Lower leg skin (tissue), 4 donors: ENCODE data around the gene COG8. TPM values are rescaled to one million over a fixed set of nuclear protein-coding genes. Genes with fewer than 3 reads are reported as not detected.
"Not testable (repeated sequence)": the region's sequence is repeated elsewhere in the genome, so short reads cannot be mapped to it uniquely, and the experiment has no call there.

Source experiments
- DNase-seq, 2 donors: peaks; one replicate each; pipeline ENCODE4 v3.0.0-alpha.2; 2019; ENCODE audit warnings: low spot score in 2 of 2
- H3K4me3 ChIP-seq: fragments of 200-600 bp; sonication (generic); 2 replicates; pipeline ENCODE4 v1.5.1; 2017; ENCODE audit warnings: mild to moderate bottlenecking, low read depth; ENCODE audit not compliant: poor library complexity, severe bottlenecking
- POLR2A ChIP-seq, 2 donors: fragments of 450-650 bp; IDR thresholded peaks; one replicate each; pipeline ENCODE4 v1.6.1; 2016 to 2017; ENCODE audit warnings: antibody characterized with exemption in 2 of 2, mild to moderate bottlenecking in 1 of 2, moderate library complexity in 1 of 2
- WGBS, 2 donors: methylation state at CpG; one replicate each; pipeline ENCODE4 v1.1.5; 2018; 5-methylcytosine and 5-hydroxymethylcytosine counted together
- intact Hi-C: fragments of 100-400 bp; cut with DNase I; formaldehyde crosslinking; loops from one replicate; pipeline ENCODE4 v1.15.0; 2023; ENCODE audit warnings: low total_unique reads
- total RNA-seq, 4 donors: library from RNA; depleted of rRNA; stranded (reverse); fragments of >200 nt; gene quantifications; one replicate each; pipeline ENCODE4 v1.1.0, GENCODE V29; 2016
- TF ChIP-seq, protein P1 (sequence below), 3 donors: fragments of 450-650 bp; IDR thresholded peaks; one replicate each; pipeline ENCODE4 v1.5.1; 2016; ENCODE audit warnings: antibody characterized with exemption in 3 of 3, mild to moderate bottlenecking in 3 of 3, moderate library complexity in 2 of 3

COG8 gene
- total RNA-seq, 4 donors from 2014 or later, result 40.8 to 57.8 (median 47.6) TPM

DNA sequence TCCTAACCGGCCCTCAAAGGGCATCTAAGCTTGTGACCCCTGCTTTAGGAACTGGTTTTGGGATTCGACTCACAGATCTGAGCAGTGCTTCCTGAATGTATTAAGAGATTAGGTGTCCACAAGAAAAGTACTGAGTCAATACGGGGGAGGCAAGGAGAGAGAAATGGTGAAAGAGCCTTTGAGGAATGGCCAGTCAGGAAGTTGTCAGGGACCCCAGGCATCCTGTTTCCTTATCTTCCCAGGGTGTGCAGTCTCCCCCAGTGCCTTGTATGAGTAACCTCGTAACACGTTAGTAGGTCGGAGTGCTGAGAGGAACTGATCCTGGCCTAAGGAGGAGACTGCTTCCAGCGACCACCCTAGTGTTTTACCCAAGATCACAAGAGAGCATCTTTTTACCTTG, 28.6 kb upstream of the COG8 start:
- intact Hi-C loops, result no loop called here
- TF ChIP-seq, protein P1, sequence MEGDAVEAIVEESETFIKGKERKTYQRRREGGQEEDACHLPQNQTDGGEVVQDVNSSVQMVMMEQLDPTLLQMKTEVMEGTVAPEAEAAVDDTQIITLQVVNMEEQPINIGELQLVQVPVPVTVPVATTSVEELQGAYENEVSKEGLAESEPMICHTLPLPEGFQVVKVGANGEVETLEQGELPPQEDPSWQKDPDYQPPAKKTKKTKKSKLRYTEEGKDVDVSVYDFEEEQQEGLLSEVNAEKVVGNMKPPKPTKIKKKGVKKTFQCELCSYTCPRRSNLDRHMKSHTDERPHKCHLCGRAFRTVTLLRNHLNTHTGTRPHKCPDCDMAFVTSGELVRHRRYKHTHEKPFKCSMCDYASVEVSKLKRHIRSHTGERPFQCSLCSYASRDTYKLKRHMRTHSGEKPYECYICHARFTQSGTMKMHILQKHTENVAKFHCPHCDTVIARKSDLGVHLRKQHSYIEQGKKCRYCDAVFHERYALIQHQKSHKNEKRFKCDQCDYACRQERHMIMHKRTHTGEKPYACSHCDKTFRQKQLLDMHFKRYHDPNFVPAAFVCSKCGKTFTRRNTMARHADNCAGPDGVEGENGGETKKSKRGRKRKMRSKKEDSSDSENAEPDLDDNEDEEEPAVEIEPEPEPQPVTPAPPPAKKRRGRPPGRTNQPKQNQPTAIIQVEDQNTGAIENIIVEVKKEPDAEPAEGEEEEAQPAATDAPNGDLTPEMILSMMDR (IDR thresholded peaks at IDR 0.05), result no peak
- no peak for TF ChIP-seq POLR2A (IDR thresholded peaks at IDR 0.05)
- no peak overlapping the region for H3K4me3 ChIP-seq
- DNase-seq, result peak in 1 of 2 donors; percentile 4
- 86% methylated on average over 7 of the region's 7 CpGs for WGBS, 2 donors

DNA sequence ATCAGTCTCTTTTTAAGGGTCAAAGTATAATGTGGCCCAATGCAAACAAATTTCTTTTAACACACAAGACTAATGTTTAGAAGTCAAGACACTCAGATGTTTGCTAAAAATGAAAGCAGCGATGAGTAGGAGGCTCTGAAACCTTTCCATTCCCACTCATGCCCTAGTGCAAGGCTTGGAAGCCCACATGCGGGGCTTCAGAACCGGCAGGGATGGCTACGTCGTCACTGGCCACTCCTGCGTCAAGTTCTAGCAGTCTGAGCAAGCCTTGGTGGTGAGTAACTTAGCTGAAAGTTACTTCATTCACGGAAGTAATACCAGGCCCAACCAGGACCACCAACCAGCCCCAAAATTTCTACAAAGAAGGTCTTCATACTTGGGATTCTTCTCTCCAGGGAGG, 27.1 kb upstream of the COG8 start:
- intact Hi-C loops, result no loop called here
- WGBS, 2 donors, result 85 to 96% methylated on average over 7 of the region's 7 CpGs
- DNase-seq, result no peak
- TF ChIP-seq, protein P1 (IDR thresholded peaks at IDR 0.05), result no peak
- no peak for TF ChIP-seq POLR2A (IDR thresholded peaks at IDR 0.05)
- no peak overlapping the region for H3K4me3 ChIP-seq

DNA sequence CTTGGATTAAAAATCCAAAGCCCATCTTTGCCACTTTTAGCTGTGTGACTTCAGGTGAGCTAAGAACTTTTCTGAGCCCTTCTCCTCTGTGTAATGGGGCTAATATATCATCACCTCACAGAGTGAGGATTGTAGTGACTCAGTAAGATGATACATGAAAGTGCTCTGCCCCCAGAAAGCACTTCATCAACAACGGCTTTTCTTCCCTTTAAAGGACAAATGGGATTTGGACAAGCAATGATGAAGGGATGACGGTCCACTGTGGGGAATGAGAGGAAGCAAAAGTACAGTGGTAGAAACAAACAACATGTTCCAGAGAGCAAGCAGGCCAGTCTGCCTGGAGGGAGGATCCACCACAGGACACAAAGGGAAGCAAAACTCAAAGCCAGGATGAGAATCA, 26.5 kb upstream of the COG8 start:
- no peak for TF ChIP-seq POLR2A (IDR thresholded peaks at IDR 0.05)
- TF ChIP-seq, protein P1 (IDR thresholded peaks at IDR 0.05), result no peak
- no peak overlapping the region for H3K4me3 ChIP-seq
- 85 to 86% methylated on average over 2 of the region's 2 CpGs for WGBS, 2 donors
- intact Hi-C loops, result no loop called here
- no peak for DNase-seq

DNA sequence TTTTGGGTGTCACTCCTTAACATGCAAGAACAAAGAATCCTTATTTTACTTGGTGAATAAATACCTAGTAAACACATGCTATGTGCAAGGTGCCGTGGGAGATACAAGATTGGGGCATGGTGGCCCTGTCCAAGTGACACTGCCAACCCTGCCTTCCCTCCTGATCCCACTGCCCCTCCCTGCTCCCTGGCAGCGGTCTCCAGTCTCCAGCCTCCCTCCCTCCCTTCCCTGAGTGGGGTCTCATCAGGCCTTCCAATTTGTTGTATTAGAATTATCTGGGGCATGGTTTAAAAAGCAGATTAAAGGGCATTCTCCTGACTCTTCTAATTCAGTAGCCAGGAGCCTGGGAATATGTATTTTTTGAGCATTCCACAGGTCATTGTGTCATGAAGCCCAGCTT, 24.7 kb upstream of the COG8 start:
- WGBS, 2 donors, result 91 to 94% methylated on average over 2 of the region's 2 CpGs
- DNase-seq, result no peak
- no peak overlapping the region for H3K4me3 ChIP-seq
- intact Hi-C loops, result no loop called here
- TF ChIP-seq POLR2A (IDR thresholded peaks at IDR 0.05), result no peak
- TF ChIP-seq, protein P1 (IDR thresholded peaks at IDR 0.05), result no peak

DNA sequence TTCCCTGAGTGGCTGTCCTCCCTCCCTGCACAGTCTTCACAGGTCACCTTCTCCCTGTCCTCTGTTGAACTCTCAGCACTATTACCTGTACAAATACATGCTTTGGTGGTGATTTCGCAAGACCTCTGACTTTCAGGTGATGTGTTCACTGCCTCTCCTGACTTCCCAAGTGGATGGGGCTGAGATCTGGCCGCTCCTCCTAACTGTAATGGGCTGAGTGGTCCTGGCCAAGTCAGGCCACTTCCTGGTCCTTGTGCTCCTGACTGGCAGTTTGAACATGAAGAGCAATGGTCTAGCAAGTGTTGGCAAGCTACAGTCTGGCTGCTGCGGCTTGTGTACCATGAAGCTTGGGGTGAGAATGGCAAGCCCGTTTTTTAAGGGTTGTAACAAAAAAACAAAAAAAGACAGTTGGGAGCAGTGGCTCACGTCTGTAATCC, 23.9 kb upstream of the COG8 start:
- no peak for DNase-seq
- TF ChIP-seq, protein P1 (IDR thresholded peaks at IDR 0.05), result no peak
- TF ChIP-seq POLR2A (IDR thresholded peaks at IDR 0.05), result no peak
- H3K4me3 ChIP-seq, result no peak overlapping the region
- WGBS, 2 donors, result 86 to 92% methylated on average over 5 of the region's 5 CpGs
- intact Hi-C loops, result no loop called here

DNA sequence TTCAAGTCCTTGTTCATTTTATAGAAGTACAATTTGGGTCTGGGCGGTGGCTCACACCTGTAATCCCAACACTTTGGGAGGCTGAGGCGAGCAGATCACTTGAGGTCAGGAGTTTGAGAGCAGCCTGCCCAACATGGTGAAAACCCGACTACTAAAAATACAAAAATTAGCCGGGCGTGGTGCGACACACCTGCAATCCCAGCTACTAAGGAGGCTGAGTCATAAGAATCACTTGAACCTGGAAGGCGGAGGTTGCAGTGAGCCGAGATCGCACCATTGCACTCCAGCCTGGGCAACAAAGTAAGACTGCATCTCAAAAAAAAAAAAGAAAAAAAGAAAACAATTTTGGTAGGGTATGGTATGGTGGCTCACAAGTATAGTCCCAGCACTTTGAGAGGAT, 20.7 kb upstream of the COG8 start:
- intact Hi-C loops, DNase-seq, H3K4me3 ChIP-seq: not testable (repeated sequence)
- 90 to 92% methylated on average over 9 of the region's 9 CpGs for WGBS, 2 donors
